Measurements from ENCODE around the gene GNAL. TPM values are rescaled to one million over a fixed set of nuclear protein-coding genes. Genes with fewer than 3 reads are reported as not detected.
"Not testable (repeated sequence)": the region's sequence is repeated elsewhere in the genome, so short reads cannot be mapped to it uniquely, and the experiment has no call there.

GNAL gene
- polyA plus RNA-seq, 4 donors: 2.9 to 6.1 (median 3.5) TPM

DNA sequence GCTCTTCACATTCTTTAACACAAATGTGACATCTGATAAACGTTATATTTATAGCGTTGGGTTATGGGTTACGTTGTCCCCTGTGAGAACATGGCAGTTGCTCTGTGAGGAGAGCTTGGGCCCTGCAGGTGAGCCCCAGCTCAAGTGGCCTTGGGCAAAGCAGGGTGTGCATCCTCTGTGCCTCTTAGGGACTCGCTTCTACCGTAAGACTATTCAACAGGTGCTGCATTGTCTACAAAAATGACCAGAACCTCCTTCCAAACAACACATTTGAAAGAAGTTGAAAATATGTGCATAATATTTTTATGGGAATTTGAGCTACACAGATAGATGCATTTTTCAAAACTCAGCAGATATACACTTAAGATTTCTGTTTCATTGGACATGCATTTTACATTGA is 145.7 kb downstream of the GNAL start:
- DNase-seq (ENCODE audit: low read depth in 4 of 4, low spot score in 2 of 4): no peak

- DNase-seq (ENCODE audit: low read depth in 4 of 4, low spot score in 2 of 4): no peak
These were observed 150.5 kb downstream of the GNAL start for GRCh38 chr18:11839556-11839955.

- DNase-seq (ENCODE audit: low read depth in 4 of 4, low spot score in 2 of 4): no peak
These were observed 151.4 kb downstream of the GNAL start for GRCh38 chr18:11840493-11840892.

- DNase-seq (ENCODE audit: low read depth in 4 of 4, low spot score in 2 of 4): no peak
These were observed 153.5 kb downstream of the GNAL start for GRCh38 chr18:11842562-11842961.

DNA sequence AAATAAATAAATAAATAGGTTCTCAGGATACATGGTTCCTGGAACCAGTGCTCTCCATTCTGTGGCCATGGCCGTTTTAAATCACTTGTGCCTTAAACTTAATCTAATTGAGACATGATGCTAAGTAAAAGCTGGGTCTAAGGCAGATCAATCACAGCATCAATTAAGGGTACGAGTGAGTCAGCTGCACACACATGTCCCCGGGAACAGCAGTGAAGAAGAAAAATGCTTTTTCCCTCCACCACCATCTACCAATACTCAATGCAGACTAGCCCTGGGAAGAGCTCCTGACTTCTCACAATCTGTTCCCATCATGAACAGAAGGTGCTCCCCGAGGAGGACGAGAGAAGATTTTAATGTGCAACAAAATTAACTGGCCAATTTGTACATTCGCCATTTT is 155.4 kb downstream of the GNAL start:
- no peak for DNase-seq (ENCODE audit: low read depth in 4 of 4, low spot score in 2 of 4)

DNA sequence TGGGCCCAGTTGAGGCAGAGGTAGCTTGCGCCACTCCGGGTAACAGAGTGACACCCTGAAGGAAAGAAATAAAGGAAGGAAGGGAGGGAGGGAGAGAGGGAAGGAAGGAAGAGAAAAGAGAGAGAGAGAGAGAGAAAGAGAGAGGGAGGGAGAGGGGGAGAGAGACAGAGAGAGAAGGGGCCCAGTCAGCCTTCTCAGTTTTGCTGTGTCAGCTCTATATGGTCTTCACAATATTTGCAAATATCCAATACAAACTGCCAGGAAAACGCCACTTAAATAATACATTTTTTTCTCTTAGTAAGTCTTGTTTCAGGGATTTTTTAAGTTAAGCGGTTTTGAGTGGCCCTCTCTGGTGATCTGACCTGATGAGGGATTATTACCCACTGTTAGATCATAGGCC is 156.6 kb downstream of the GNAL start:
- DNase-seq (ENCODE audit: low read depth in 4 of 4, low spot score in 2 of 4): no peak

GRCh38 chr18:11847811-11848210 is 158.7 kb downstream of the GNAL start:
- DNase-seq (ENCODE audit: low read depth in 4 of 4, low spot score in 2 of 4): no peak

GRCh38 chr18:11849279-11849678 is 160.2 kb downstream of the GNAL start:
- no peak for DNase-seq (ENCODE audit: low read depth in 4 of 4, low spot score in 2 of 4)

DNA sequence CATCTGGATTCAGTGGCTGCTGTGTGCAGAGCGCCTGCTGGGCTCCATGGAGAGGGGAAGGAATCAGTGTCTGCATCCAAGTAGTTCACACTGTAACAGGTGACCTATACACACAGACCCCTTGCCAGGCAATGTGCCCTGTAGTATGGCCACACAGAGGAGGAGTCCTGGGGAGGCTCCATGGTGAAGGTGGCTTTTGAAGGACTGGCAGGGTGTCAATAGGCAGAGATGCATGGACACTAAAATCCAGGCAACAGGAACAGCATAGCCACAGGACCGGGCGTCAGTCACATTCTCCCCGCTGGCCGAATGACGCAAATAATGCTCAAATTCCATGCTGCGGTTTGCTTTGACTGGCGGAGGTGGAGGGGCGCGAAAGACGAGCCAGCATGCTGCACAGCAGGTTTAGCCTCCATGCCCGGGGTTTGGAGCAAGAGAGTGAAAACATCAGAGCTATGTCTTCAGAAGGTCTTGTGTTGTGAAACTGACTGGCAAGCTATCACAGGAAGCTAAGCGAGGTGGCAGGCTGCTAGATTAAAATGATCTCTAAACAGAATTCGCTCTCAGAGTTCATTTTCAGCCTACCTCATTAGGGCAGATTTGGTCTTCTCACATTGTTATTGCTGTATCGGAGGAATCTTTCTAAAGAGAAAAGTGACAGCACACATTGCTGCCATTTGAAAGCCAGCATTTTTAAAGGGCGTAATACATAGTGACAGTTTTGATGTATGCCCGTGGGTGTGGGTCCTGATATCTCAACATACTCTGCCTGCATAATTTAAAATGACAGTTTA is 161.0 kb downstream of the GNAL start:
- DNase-seq (ENCODE audit: low read depth in 4 of 4, low spot score in 2 of 4): peak in 2 of 4 donors; percentile 36 to 45

DNA sequence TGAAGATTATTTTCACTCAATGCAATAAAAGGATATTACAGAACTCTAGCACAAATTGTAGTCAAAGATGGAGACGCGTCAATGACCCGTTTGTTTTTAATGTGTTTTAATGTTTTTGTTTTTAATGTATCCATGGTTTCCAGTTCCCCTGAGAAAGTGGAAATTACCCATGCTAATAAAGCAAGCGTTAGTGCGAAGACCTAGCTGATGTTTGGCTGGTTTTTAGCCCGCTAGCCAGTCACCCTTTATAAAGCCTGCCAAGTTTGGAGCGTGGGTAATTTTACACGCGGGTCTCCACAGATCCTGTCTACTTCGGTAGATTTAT is 161.7 kb downstream of the GNAL start:
- peak in 3 of 4 donors; percentile 56 to 80 (median 61) for DNase-seq (ENCODE audit: low read depth in 4 of 4, low spot score in 2 of 4)

- peak; percentile 77 to 95 (median 92) for DNase-seq (ENCODE audit: low read depth in 4 of 4, low spot score in 2 of 4)
These were observed 162.2 kb downstream of the GNAL start, which contains the start of gene CHMP1B for GRCh38 chr18:11851146-11851805. Gene CHMP1B, plus strand, starts transcription at chr18:11851413. Its CDS starts 99 bp downstream, at chr18:11851512.

DNA sequence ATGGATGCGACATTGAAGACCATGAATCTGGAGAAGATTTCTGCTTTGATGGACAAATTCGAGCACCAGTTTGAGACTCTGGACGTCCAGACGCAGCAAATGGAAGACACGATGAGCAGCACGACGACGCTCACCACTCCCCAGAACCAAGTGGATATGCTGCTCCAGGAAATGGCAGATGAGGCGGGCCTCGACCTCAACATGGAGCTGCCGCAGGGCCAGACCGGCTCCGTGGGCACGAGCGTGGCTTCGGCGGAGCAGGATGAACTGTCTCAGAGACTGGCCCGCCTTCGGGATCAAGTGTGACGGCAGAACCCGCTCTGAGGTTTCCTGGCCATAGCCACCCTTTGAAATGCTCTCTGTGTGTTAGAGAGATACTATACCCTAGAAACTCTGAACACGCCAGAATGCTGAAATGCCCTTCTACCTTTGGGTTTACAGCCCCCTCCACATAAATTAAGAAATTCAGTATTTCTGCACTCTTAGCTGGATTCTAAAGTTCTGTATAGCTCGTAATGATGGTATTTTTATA is 162.8 kb downstream of the GNAL start:
- peak in 1 of 4 donors; percentile 28 for DNase-seq (ENCODE audit: low read depth in 4 of 4, low spot score in 2 of 4)

- not testable (repeated sequence) for DNase-seq (ENCODE audit: low read depth in 4 of 4, low spot score in 2 of 4)
These were observed 165.5 kb downstream of the GNAL start for GRCh38 chr18:11854554-11854953.

DNA sequence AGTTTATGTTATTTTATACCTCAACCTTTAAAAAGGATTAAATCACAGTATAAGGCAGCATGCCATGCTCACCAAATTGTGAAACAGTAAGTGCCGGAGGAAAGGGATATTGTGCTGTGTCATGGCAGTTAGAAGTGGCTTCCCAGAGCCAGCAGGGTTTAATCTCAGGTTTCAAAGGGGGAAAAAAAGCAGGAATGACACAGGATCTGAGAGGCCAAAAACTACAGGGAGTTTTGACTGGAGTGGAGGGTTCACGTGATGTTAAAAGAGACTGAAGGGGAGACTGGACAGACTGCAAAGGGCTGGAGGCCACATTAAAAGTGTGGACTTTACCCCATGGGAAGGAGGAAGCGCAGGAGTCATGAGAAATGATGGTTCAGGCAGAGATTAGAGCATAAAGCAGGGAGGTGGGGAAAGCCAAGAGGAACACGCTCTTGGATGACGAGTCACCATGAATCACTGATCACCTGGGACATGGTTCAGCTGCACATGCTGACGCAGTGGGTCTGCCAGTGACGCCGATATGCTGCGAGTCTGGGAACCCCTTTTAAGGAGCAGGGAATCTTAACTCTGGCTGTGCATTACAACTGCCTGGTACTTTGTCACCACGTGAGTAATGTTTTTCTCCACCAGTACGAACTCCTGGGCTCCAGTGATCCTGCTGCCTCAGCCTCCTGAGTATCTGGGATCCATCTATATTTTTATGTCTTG is 168.3 kb downstream of the GNAL start:
- DNase-seq (ENCODE audit: low read depth in 4 of 4, low spot score in 2 of 4): peak in 2 of 4 donors; percentile 41 to 51

- DNase-seq (ENCODE audit: low read depth in 4 of 4, low spot score in 2 of 4): no peak
These were observed 170.3 kb downstream of the GNAL start for GRCh38 chr18:11859282-11859830.

DNA sequence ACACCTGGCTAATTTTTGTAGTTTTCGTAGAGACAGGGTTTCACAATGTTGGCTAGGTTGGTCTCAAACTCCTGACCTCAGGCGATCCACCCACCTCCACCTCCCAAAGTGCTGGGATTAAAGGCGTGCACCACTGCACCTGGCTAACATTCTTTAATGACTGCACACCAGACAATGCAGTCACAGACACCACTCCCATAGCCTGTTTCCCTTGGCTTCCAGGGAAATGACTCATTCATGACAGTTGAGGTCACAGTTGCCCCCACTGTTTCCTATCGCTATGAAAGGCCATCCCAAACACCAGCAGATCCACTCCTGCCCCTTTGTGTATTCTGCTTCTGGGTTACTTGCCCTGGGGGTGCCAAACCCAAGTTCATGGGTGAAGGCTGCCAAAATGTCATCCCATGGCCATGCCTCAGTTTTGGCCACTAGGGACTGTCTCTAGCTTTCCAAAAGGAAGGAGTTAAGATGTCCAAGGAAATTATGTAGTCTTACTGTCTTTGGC is 170.9 kb downstream of the GNAL start:
- DNase-seq (ENCODE audit: low read depth in 4 of 4, low spot score in 2 of 4): no peak

- DNase-seq (ENCODE audit: low read depth in 4 of 4, low spot score in 2 of 4): no peak
These were observed 171.8 kb downstream of the GNAL start for GRCh38 chr18:11860594-11861450.

- DNase-seq (ENCODE audit: low read depth in 4 of 4, low spot score in 2 of 4): no peak
These were observed 172.7 kb downstream of the GNAL start for GRCh38 chr18:11861583-11862288.

DNA sequence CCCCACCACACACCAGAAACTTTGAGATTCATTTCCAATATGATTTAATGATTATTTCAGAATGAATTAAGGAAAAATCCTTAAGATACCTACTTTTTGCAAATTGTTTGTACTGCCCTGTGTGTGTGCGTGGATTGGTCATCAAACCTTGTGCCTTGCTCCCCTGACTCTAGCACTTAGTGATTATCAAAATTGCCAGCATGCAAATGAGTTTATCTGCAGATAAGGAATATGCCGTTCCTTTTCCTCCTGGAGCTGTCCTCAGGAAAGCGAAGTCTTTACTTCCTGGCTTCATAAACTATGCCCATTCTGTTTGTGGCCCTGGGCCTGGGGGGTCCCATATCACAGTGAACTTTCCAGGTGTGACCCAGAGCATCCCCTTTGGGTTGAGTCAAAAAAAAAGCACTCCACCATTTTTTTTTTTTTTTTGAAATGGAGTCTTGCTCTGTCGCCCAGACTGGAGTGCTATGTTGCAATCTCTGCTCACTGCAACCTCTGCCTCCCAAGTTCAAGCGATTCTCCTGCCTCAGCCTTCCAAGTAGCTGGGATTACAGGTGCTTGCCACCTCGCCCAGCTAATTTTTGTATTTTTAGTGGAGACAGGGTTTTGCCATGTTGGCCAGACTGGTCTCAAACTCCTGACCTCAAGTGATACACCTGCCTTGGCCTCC is 173.5 kb downstream of the GNAL start:
- DNase-seq (ENCODE audit: low read depth in 4 of 4, low spot score in 2 of 4): no peak
